BE2C (cell line): ENCODE results near the gene RNF111.

Source experiments
- DNase-seq: peaks from one replicate; pipeline ENCODE4 v3.0.0-alpha.2; 2020
- H3K27me3 ChIP-seq: fragments of 250-450 bp; sonication (Bioruptor Pico); 2 replicates; pipeline ENCODE4 v1.5.1; 2020; ENCODE audit warnings: mild to moderate bottlenecking
- H3K36me3 ChIP-seq: fragments of 250-450 bp; sonication (Bioruptor Pico); 2 replicates; pipeline ENCODE4 v1.5.1; 2020; ENCODE audit warnings: mild to moderate bottlenecking
- H3K4me1 ChIP-seq: fragments of 250-450 bp; sonication (Bioruptor Pico); 2 replicates; pipeline ENCODE4 v1.5.1; 2020
- H3K4me3 ChIP-seq: 2 replicates; pipeline ENCODE4 v1.5.1; 2011; ENCODE audit warnings: low read depth, low read length
- H3K9me3 ChIP-seq: fragments of 250-450 bp; sonication (Bioruptor Pico); 2 replicates; pipeline ENCODE4 v1.5.1; 2020
- CTCF ChIP-seq: IDR thresholded peaks from 2 replicates; pipeline ENCODE4 v1.5.1; 2012; ENCODE audit warnings: mild to moderate bottlenecking, low read depth, low read length

Gene RNF111

GRCh38 chr15:58958811-58959210 lies 28.7 kb upstream of the RNF111 start:
- DNase-seq: no peak
- H3K9me3 ChIP-seq: no peaks in the 10 kb centered on the region
- H3K4me3 ChIP-seq: no peak overlapping the region
- H3K4me1 ChIP-seq: no peaks in the 10 kb centered on the region
- no peaks in the 10 kb centered on the region for H3K27me3 ChIP-seq
- H3K36me3 ChIP-seq: no peaks in the 10 kb centered on the region
- no peak for TF ChIP-seq CTCF

- Histone ChIP-seq H3K4me3 (no peak overlapping the region), H3K4me1 (no peaks in the 10 kb centered on the region), H3K27me3 (no peaks in the 10 kb centered on the region)
These were observed 25.3 kb upstream of the RNF111 start for GRCh38 chr15:58962136-58962535.

GRCh38 chr15:58962662-58963565 lies 24.5 kb upstream of the RNF111 start:
- no peaks in the 10 kb centered on the region for H3K27me3 ChIP-seq
- no peak for TF ChIP-seq CTCF
- H3K36me3 ChIP-seq: no peaks in the 10 kb centered on the region
- H3K4me1 ChIP-seq: no peaks in the 10 kb centered on the region
- no peak overlapping the region for H3K4me3 ChIP-seq
- DNase-seq: no peak
- H3K9me3 ChIP-seq: no peaks in the 10 kb centered on the region

More at GRCh38 chr15:58962136-58962535, 25.3 kb upstream of the RNF111 start:
- no peak for TF ChIP-seq CTCF
- Histone ChIP-seq H3K36me3 (no peaks in the 10 kb centered on the region), H3K9me3 (no peaks in the 10 kb centered on the region)
- no peak for DNase-seq

GRCh38 chr15:58966698-58967097 lies 20.8 kb upstream of the RNF111 start:
- no peak for DNase-seq
- TF ChIP-seq CTCF: no peak
- H3K36me3 ChIP-seq: no peaks in the 10 kb centered on the region

GRCh38 chr15:58967479-58967878 lies 20.0 kb upstream of the RNF111 start:
- TF ChIP-seq CTCF: no peak
- Histone ChIP-seq H3K4me1 (no peaks in the 10 kb centered on the region), H3K4me3 (no peak overlapping the region), H3K27me3 (no peaks in the 10 kb centered on the region), H3K36me3 (no peaks in the 10 kb centered on the region), H3K9me3 (no peaks in the 10 kb centered on the region)
- no peak for DNase-seq

More at GRCh38 chr15:58966698-58967097, 20.8 kb upstream of the RNF111 start:
- H3K27me3 ChIP-seq: no peaks in the 10 kb centered on the region
- H3K4me1 ChIP-seq: no peaks in the 10 kb centered on the region
- H3K9me3 ChIP-seq: no peaks in the 10 kb centered on the region
- H3K4me3 ChIP-seq: no peak overlapping the region

GRCh38 chr15:58977887-58978286 lies 9.6 kb upstream of the RNF111 start:
- Histone ChIP-seq H3K27me3 (0 out of 2 replicates have a peak, but pooled peaks cover 4% of the 10 kb centered on the region), H3K36me3 (no peaks in the 10 kb centered on the region), H3K9me3 (no peaks in the 10 kb centered on the region), H3K4me3 (no peak overlapping the region), H3K4me1 (no peaks in the 10 kb centered on the region)
- DNase-seq: no peak
- TF ChIP-seq CTCF: no peak
